ENCODE data around the gene SEC24D.

Gene SEC24D

DNA sequence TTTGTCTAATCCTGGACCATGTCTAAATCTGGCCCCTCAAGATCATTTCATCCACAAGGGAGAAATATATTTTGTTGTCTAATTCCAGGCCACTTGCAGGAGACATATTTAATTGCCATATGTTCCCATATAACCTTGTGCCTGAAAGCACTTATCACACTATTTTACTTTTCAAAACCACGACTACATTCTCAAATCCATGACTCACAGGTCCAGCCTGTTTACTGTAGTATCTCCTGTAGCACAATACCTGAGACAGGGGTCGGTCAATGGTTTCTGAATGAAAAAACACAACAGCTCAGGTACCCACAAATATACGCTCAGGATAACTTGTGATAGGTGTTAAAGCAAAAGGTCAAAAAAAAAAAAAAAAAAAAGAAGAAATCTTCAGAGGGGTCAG, 60.9 kb downstream of the SEC24D start:
- DNase-seq (ENCODE audit: low read depth in 4 of 4, low spot score in 1 of 4), result no peak

DNA sequence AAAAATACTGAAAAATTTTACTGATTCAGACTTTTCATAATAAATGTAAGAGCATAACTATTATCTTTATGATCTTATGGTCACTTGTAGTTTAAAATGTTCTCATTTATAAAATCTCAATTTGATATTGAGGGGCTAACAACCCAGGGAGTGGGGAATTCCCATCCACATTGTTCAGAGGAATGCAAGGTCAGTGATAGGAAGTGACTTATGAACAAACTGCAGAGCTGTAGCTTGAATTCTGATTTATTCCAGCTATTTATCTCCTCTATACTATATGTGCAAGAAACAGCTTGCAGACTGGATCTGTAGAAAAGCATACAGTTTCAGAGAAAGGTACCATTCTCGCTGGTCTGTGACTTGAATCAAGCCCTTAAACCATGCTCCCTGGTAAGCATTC, 61.6 kb downstream of the SEC24D start:
- DNase-seq (ENCODE audit: low read depth in 4 of 4, low spot score in 1 of 4), result no peak

DNA sequence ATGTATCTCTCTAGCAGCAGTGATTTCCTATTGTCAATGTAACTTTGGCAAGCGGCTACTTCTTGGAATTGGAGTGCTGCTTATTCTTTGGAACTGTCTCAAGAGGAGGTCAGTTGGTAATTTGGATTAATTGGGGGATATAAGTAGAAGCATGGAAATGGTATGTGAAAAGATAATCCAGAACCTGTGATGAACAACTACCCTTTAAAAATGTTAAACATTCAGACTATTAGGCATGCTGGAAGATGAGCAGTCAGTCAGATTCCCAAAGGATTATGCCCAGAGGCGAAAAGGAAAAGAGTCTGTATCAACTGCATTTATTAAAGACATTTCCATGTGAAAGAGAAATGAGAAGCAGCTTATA, 62.5 kb downstream of the SEC24D start:
- DNase-seq (ENCODE audit: low read depth in 4 of 4, low spot score in 1 of 4), result no peak

DNA sequence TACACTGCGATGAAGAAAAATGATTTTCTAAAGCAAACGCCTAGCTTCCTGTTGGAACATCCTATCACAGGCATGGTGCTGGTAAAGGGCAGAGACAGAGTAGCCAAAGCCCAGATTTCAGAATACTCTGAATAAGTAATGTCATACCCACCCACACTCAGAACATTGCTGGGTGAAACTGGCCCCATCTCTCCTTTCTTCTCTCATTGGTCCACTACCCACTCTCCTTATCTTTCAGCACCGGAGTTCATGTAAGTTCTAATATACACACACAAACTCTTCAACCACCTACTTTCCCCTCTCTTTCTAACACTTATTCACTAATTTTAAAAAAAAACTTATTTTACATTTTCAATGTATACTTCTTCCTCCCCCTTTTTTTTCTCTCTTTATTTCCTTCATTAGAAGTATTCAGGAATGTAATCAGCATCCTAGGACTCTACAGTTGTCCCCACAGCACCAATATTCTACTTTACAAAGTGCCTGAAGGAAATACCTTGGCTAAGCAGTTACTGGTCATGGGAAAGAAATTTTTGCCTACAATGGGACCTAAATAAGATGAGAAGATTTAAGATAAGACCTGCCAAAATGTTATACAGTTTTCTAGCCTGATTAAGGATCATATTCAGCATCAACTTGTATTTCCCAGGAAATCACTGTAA, 63.0 kb downstream of the SEC24D start:
- no peak for DNase-seq (ENCODE audit: low read depth in 4 of 4, low spot score in 1 of 4)

DNA sequence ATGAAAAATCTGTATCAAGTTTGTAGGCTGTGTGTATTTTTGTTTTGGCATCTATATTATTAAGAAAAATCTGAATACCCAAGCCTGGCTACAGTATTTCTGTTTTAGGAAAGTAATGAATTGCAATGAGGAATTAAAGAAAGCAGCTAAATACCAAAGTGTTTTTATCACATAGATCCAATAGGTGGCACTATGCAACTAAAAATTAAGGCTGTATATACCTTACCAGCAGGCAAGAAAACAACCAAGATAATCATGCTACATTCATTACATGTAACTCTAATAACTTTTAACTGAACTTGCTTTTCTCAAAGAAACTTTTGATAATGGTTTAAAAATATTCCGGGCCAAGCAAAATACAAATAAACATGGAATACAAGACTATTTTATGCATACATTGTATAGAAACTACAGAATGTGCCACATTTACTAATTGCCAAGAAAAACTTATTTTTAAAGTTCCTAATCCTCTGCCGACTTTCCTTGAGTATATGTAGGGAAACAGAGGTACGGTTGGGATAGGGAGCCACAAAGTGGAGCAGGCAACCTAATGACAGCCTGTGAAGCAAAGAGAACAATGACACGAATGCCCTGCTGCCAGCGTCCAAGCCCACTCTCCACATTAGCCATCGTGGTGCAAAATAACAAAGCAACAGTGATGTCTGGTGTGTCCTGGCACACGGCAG, 63.7 kb downstream of the SEC24D start:
- DNase-seq (ENCODE audit: low read depth in 4 of 4, low spot score in 1 of 4), result no peak

DNA sequence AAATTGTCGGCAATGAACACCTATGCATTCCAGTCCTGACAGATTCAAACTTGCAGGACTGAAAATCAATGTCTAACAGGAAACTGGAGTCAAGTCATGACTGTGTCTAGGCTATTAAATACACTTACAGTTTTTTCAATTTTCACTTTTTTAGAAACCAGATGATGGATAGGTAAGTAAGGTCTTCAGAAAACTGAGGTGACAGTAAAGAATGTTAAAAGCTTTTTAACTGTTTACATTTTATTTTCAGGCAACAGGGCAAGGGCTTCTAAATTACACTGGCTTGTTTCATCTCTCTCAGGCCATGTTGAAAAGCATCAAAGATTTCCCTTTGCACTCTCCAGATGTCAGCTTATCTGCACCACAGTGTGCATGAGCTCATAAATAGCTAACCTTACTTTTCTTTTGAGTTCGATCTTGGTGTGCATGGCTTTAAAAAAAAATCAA, 65.2 kb downstream of the SEC24D start:
- no peak for DNase-seq (ENCODE audit: low read depth in 4 of 4, low spot score in 1 of 4)

DNA sequence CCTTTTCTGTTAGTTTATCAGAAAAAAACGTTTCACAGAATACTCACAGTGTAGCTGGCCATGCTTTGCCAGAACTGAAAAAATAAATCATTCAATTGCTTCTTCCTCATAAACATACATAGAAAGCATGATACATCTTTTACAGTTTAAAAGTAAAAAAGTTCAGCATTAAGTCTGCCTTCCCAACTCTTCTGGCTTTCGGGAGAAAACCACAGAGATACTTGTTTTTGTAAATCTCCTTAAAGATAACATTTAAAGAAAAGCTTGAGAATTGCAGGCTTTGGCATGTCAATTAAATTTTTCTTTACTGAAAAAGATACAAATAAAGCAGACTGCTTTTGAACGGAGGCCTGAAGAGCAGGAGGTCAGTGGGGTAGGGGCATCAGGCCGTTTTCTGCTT, 66.8 kb downstream of the SEC24D start:
- no peak for DNase-seq (ENCODE audit: low read depth in 4 of 4, low spot score in 1 of 4)

DNA sequence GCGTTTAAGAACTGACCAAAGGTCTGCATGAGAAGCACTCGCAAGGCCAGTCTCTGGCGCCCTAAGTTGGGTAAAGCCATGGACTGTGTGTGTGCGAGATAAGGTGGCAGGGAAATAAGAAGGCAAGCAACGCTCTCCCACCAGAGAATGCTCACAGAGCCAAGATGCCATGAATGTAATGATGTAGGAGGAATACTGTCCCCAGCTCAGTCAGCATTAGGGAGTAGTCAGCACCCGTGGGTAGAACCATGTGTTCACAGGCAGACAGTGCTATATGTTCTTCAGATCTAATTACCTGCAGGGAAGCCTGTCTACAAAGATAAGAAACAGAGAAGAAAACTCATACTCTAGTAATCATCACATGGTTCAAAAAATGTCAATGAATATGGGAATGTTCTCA, 68.8 kb downstream of the SEC24D start:
- DNase-seq (ENCODE audit: low read depth in 4 of 4, low spot score in 1 of 4), result no peak

DNA sequence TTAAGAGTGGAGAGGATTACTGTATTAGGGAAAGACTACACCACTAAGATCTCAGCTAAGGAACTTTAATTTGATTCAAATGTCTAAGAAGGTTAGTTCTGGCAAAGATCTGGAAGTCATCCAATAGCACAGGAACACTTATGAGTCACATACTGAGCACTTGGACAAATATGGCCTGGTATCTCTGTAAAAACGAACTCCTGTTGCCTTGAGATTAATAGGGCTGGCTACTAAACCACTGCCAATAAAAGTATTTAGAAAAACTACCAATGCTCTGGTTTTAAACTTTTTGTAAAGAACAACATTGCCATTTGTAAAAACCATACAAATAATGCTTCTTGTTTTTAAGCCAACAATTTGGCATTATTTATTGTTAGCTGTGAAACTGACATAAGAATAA, 70.5 kb downstream of the SEC24D start:
- DNase-seq (ENCODE audit: low read depth in 4 of 4, low spot score in 1 of 4), result no peak

DNA sequence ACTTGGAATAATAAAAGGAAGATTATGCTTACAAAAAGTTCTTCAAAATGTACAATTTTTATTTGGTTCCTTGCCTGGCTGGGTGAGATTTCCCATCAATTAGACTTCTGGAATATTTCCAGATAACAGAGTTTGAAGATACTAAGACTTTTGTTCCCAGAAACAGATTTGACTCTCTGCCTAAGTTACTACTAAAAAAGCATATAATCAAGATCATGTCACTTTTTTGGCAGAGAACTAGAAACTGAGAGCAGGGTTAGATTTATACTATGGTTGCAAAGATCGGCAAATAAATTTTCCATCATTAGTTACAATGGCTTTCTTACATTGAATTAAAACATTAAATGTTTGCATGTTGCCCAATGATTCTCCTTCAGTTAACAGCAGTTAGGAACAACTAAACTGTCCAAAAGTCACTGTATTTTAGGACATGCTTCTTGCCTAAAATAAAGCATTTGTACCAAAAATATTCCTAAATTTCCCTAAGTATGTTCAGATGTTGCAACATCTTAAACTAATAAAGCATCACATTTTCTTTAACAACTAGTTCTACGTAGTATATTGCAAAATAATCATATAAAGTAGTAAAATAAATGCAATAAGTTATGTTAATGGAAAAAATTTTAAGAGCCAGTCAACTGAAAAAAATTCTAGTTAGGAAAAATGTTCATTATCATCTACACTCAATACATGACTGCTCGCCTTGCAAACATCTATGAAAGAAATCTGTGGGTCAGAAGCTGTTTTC, 73.0 kb downstream of the SEC24D start:
- no peak for DNase-seq (ENCODE audit: low read depth in 4 of 4, low spot score in 1 of 4)

DNA sequence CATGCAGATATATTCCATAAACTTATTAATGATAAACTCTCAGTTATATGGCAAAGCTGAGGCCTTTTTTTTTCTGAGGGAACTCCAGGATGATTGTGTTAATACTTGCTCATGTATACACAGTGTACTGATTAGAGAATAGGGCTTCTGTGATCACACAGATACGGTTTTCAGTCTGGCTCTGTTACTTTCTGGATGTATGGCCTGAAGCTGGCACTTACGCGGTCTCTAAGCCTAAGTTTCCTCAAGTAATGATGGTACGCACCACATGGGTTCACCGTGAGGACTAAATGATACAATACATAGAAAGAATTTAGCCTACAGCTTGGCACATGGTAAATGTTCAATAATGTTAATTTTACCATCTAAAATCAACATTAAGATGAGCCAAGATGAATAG, 73.8 kb downstream of the SEC24D start:
- DNase-seq (ENCODE audit: low read depth in 4 of 4, low spot score in 1 of 4), result no peak

DNA sequence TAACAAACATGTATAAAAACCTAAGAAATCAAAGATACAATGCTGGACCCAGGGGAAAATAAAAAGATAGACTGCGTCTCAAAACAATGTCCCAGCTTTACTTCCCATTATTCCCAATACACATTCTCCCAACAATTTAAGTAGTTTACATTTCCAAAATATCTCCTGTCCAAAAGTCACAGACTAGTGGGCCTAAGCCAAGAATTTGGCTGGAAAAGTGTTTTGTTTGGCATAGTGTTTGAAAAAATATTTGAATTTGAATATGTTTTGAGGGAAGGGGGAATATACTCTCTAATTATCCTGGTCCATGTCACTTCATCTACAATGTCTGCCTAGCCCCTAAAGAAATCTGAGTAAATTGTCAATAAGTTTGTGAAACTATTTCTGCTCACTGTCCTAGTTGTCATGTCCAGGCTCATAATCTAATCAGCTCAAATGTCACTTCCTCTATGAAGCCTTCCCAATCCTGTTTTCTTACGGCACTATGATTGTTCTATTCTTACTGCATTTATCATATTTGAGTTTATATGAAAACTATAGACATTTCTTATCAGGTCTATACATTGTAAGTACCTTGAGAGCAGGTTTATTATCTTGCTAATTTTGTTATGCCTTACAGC, 74.4 kb downstream of the SEC24D start:
- DNase-seq (ENCODE audit: low read depth in 4 of 4, low spot score in 1 of 4), result no peak

DNA sequence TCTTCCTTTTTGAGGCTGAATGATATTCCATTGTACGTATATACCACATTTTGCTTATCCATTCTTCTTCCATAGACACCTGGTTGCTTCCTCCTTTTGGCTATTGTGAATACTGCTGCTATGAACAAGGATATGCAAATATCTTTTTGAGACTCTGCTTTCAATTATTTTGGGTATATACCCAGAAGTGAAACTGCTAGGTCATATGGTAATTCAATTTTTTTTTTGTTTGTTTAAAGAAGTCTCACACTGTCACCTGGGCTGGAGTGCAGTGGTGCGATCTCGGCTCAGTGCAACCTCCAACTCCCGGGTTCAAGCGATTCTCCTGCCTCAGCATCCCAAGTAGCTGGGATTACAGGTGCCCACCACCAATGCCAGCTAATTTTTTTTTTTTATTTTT, 75.4 kb downstream of the SEC24D start:
- DNase-seq (ENCODE audit: low read depth in 4 of 4, low spot score in 1 of 4), result no peak

DNA sequence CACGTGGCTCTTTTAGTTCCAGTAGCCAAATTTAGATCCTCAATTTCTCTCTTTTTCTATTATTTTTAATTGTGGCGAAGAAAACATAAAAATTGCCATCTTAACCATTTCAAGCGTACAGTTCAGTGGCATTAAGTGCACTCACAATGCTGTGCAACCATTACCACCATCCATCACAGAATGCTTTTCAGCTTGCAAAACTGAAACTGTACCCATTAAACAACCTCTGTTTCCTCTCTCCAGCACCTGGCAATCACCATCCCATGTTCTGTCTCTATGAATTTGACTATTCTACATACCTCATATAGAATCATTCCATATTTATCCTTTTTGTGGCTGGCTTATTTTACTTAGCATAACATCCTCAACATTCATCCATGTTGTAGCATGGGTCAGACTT, 75.8 kb downstream of the SEC24D start:
- DNase-seq (ENCODE audit: low read depth in 4 of 4, low spot score in 1 of 4), result no peak

DNA sequence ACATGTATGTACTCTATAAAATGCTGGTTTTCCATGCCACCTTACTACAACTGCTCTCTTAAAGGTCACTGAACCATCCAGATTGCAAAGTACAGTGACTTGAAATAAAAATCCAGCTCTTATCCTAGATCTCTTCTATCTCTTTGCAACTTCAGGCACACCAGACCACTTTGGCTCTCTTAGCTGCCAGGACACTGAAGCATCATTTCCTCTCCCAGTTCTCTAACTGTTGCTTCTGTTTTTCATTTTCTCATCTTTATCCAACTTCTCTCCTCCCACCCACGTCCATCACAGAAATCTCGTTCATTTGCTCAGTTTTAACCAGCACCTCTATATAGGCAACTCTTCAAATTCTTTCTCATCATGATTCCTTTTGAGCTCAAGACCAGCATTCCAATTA, 76.4 kb downstream of the SEC24D start:
- no peak for DNase-seq (ENCODE audit: low read depth in 4 of 4, low spot score in 1 of 4)

DNA sequence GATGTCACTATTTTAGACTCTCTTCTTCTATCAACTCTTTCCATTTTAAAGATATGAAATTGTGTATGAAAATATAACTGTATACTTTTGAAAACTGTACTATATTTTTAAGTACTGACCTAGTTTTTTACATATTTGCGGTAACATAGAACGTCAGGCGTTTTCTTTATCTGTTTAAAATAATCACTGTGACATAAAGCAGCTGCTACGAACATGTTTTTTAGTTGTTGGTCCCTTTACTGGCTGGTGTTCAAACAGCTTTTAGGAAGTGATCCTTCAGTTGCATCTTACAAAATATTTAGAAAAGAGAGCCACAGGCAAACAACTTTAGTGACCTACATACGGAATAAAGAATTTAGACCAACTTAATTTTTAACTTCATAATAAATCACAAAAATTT, 77.6 kb downstream of the SEC24D start:
- no peak for DNase-seq (ENCODE audit: low read depth in 4 of 4, low spot score in 1 of 4)

DNA sequence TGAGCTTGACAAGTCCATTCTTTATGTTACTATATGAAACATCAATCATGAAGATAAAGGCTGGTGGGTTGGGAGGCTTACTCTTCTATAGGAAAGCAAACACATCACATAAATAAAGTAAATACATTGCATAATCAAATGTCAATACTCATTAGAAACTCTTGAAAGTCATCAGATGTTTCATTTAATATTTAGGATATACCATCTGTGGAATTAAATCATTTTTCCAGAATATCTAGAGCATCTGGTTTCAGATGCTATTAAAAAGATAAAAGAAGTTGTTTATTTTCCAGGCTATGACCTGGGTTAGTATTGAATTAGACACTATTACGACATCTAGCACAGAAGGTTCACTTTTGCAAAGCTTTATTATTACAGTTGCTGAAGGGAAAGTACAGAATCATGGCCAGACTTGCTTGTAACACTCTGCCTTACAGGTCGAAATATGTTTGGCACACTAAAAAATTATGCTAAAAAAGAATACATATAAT, 78.1 kb downstream of the SEC24D start:
- DNase-seq (ENCODE audit: low read depth in 4 of 4, low spot score in 1 of 4), result no peak

DNA sequence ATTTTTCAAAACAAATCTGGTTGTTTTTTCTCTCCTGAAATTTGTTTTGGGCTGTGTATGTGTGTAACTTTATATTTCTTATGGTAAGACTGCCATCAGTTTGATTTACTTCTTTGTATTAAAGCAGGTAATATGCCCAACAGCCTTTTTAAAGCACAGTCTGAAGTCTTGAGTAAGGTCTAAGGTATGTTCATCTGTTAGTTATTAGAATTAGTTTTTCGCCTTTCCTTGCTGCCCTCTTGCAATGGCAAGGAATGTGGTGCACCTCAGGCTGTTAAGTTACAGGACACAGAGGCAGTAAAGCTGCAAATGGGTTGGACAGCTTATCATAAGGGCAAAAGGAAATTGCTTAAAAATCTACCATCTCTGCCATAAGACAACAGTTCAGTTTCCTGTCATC, 79.0 kb downstream of the SEC24D start:
- no peak for DNase-seq (ENCODE audit: low read depth in 4 of 4, low spot score in 1 of 4)

DNA sequence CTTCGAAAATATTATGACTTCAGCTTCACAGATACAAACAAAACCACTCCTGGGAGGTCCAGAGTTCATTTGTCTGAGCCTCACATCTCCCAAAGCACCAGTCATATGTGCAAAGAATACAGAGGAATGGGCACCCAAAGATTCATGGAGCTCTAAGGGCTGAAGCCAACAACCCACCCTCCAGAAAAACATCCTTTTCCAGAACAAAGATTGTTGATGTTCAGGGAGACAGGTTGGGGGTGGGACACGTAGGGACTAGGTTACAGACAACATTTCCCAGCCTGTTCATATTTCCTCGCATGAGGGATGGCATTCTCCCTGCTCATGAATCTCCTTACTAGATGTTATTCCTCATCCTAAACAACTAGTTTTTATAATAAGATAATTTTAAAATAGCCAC, 79.5 kb downstream of the SEC24D start:
- DNase-seq (ENCODE audit: low read depth in 4 of 4, low spot score in 1 of 4), result no peak

DNA sequence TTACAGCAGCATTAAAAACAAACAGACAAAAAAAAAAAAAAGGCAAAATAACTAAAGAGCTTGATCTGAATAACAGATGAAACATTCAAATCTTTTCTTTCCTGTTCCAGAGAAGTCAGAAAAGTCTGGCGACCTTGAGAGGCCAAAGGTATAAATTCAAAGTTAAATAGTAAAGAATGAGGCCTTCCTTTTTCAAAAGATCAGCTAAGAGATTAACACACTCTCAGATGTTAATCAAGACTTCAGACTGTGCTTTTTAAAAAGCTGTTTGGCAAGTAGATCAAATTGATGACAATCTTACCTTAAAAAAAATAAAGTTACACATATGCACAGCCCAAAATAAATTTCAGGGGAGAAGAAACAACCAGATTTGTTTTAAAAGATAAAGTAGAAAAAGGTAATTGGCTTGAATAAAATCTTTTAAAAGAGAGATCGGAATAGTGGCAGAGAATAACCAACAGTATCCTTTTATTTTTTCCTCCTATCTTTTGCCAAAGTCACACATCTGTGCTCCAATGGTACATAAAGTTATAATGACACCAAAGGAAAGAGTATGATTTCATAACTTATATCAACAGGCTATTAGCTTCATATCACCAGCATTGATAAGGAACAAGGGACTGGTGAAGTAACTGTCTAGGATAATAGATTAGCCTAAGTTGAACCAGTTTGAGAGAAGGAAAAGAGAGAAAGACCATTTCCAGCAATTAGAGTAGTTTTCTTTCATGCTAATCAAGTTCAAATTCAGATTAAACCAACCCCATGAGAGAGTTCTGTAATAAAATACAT, 80.3 kb downstream of the SEC24D start:
- DNase-seq (ENCODE audit: low read depth in 4 of 4, low spot score in 1 of 4), result no peak

DNA sequence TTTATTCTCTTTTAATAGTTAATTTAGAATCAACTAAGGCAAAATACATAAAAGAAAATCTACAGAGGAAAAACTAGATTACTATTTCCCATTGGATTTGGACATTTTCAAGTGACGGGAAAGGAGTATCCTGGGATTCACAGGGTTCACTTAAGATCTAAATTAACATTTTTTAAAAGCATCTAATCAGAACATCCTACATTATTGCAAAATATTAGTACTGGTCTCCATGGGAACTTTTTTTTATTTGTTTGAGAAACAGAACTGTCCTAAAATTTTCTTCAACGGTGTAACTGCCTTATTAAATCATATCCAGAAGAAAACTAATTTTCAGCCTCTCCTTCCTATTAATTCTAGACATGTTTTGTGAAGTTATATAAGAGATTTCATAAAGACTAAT, 81.0 kb downstream of the SEC24D start:
- no peak for DNase-seq (ENCODE audit: low read depth in 4 of 4, low spot score in 1 of 4)
